Left renal cortex interstitium (tissue), 4 donors: ENCODE measurements around the gene CYP26A1. TPM values are rescaled to one million over a fixed set of nuclear protein-coding genes. Genes with fewer than 3 reads are reported as not detected.

Source experiments
- DNase-seq, 4 donors: peaks; one replicate each; pipeline ENCODE4 v3.0.0-alpha.2; 2013; ENCODE audit warnings: low read depth in 4 of 4, low spot score in 2 of 4, missing footprints in 1 of 4
- polyA plus RNA-seq, 4 donors: library from polyadenylated mRNA; unstranded; fragments of 120-200 nt; gene quantifications; one replicate each; pipeline ENCODE4 v1.2.1, GENCODE V29; 2013; ENCODE audit not compliant: insufficient read length in 4 of 4

Gene CYP26A1
- polyA plus RNA-seq, 4 donors = 0.08 to 0.18 (median 0.11) TPM; not detected in 1

DNA sequence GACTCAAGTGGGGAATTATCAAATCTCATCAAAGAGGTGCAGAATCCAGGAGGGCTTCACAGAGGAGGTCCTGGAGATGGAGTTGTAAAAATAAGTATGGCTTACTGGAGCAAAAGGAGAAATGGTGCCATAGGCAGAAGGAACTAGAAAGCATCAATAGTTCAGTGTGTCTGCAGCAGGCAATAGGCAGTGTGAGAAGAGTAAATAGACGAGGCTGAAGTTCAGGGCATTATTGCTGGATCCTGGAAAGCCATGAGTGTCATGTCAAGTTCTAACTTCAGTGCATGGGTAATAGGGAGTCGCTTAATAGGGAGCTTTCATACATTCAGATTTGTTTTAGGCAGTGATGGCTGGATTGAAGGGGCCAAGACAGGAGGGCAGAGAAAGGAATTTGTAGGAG is 39.3 kb downstream of the CYP26A1 start:
- no peak for DNase-seq

DNA sequence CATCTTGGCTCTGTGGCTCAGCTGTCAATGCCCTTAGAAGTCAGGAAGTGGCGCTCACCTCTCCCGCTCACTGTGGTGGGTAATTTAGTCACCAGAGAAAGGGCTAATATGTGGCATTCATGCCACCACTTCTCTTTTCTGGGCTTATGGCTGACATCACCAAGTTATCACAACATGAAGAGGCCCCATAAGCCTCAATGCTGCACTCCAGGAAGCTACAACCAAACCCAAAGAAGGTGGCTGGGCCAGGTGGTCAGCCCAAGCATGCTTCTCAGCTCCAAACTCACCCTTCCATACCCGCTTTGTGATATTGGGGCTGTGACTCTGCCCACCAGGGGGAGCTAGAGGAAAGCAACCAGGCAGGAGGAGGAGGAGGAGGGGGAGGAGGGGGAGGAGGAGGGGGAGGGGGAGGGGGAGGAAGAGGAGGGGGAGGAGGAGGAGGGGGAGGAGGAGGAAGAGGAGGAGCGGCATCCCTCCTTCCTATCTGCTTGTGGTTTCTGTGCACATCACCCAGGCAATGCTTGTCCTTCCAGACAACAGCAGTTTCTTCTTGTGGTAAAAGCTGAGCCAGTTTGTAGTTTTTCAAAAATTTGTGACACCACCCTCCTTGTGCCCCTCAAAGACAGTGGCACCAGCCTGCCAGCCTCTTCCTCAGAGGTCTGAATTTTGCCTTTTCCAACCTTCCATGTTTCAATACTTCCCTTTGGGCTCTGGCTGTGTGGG is 42.1 kb downstream of the CYP26A1 start:
- peak in 1 of 4 donors; percentile 4 for DNase-seq

DNA sequence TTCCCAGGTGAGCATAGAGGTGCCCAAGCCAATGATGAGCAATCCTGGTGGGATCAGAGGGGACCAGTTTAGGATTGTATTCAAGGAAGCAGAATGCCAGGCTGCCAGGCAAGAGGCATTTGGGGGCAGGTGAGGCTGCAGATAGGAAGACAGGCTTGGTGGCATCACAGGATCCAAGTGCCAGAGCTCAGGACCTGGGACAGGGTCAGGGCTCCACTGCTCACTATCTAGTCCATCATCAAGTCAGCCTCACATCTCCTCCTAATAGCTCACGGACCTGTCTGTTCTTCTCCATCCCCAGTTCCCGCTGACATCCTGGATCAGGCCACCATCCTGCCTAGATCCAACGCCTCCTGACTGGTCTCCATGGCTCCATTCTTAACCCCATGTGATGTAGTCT is 47.6 kb downstream of the CYP26A1 start:
- no peak for DNase-seq

DNA sequence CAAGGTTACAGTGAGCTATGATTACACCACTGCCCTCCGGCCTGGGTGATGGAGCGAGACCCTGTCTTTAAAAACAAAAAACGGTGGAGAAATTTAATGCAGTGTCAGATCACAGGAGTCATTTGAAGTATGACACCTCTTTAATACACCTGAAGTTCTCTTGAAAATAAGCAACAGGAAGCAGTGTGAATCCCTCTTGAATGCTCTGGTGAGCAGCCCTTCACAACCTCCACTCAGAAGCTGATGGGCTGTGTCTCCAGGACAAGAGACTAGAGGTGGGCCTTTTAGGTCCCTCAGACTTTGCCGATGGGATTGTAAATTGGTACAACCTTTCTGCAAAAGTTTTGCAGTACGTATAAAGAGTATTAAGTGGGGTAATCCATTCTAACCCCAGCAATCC is 50.1 kb downstream of the CYP26A1 start:
- no peak for DNase-seq

DNA sequence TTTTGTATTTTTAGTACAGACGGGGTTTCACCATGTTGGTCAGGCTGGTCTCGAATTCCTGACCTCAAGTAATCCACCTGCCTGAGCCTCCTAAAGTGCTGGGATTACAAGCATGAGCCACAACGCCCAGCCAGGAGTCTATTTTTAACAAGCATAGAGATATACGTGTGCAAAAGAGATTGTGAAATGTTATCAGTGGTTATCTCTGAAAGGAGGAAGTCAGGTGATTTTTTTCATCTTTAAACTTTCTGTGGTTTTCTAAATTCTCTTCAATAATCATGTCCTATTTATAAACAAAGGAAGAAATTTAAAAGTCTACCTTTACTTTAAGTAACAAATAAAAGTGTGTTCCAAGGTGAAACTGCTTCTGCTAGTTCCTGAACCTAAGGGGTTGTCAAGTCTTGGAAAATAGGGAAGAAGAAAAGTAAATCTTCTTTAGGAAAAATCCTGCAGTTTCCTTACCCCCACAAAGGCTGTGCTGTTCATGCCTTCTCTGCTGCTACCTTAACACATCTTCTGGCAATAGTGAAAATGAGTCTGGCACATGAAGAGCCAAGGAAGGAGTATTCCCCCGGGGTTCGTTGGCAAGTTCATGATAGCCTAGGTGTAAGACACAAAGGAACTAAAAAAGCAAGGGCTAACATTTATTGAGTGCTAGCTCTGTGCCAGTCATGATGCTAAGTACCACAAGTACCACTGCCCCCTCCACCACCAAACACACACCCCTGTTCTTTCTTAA is 51.1 kb downstream of the CYP26A1 start:
- no peak for DNase-seq

DNA sequence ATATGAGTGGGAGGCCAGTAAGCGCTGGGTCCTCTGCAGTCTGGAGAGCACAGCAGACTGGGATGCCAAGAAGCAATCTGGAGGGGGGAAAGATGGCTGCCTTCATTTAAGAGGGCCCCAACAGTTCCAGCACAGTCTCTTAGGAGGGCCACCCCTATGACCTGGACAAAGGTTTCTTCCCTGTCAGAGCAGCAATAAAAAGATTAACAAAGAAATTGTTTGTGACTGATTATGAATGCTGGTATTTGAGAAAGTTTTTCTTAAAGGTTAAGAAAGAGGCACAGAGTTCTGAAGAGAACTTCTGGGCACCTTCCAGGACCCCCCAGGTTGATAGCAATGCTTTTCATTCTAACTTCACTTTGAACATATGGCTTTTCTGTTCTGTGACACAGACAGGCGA is 52.3 kb downstream of the CYP26A1 start:
- DNase-seq = no peak

DNA sequence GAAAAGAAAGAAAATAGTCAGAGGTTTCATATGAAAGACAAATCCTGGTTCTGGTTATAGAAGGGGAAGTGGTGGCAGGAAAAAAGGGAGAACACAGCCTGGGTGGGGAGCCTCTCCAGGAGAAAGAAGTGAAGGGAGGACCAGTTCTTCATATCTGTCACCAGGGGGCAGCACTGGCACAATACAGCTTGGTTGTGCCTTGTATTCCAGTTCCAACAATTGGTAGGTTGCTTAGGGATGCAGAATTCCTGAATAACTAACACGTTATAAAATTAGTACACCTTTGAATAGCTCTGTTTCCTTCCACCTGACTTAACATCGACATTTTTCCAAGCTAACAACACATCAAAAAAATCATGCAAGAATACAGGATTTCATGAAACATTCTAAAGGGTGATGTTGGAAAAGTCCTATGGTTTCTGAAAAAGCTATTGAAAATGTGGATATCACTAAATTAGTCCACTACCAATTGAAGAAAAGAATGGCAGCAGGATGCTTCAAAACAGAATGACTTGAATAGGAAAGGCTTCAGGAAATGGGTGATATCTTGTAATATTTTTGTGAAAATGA is 52.9 kb downstream of the CYP26A1 start:
- DNase-seq = no peak

Other genes starting within 250 kb of the CYP26A1 start
- gene EXOC6, start 225.4 kb upstream of the CYP26A1 start, polyA plus RNA-seq = 10 to 100 TPM; 16.5 to 22.0 (median 19.0) TPM
- under 1 TPM; 0.05 to 0.19 (median 0.12) TPM for gene CYP26C1, start 13.1 kb upstream of the CYP26A1 start, polyA plus RNA-seq